ENCODE measurements around the gene SF3B1. TPM values are rescaled to one million over a fixed set of nuclear protein-coding genes. Genes with fewer than 3 reads are reported as not detected.
"Not testable (repeated sequence)": the region's sequence is repeated elsewhere in the genome, so short reads cannot be mapped to it uniquely, and the experiment has no call there.

Gene SF3B1
- total and polyA plus RNA-seq, 2 experiments from 2014 or later: 196 to 216 TPM

- no peak overlapping the region for H3K4me2 ChIP-seq (ENCODE audit: unreplicated experiment)
- no peaks in the 10 kb centered on the region for H3K27me3 ChIP-seq (replicated peaks; ENCODE audit: insufficient read depth)
- H3K9me2 ChIP-seq (ENCODE audit: insufficient read depth): no peaks in the 10 kb centered on the region
These were observed 53.2 kb downstream of the SF3B1 start for GRCh38 chr2:197381641-197382040.

DNA sequence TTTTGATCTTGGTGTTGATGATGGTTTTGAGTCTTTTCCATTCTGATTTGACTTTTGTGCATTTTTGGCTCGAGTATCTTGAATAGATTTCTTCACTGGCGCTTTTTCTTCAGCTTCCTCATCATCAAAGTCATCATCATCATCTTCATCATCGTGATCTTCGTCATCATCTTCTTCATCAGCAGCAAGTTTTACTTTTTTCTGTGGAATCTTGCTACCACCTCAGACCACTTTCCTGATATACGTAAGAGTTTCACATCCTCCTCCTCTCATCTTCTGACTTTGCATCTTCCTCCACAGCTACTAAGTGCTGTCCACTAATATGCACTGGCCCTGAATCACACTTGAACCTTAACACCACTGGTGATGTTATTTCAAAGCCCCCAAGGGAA, 54.9 kb downstream of the SF3B1 start:
- H3K9me2 ChIP-seq (ENCODE audit: insufficient read depth); H3K27ac ChIP-seq; H3K9ac ChIP-seq; H4K20me1 ChIP-seq (ENCODE audit: insufficient read depth); H3K4me3 ChIP-seq; H3K9me3 ChIP-seq (ENCODE audit: low read depth); H2AFZ ChIP-seq; H3F3A ChIP-seq (ENCODE audit: insufficient read depth); H3K79me2 ChIP-seq (ENCODE audit: insufficient read depth); H3K36me3 ChIP-seq (ENCODE audit: low read depth); H3K27me3 ChIP-seq (replicated peaks; ENCODE audit: insufficient read depth); H3K4me2 ChIP-seq (ENCODE audit: unreplicated experiment); DNase-seq: not testable (repeated sequence)
- peaks cover 17% of the 10 kb centered on the region for H3K4me1 ChIP-seq (ENCODE audit: insufficient read depth)
- 82 to 84% methylated on average over 5 of the region's 5 CpGs for WGBS, 2 experiments (ENCODE audit: low coverage in 1 of 2, low lambda C conversion rate in 2 of 2, missing lambda C conversion rate in 2 of 2)
- in situ Hi-C loops (cut with MboI): loop anchor here (5.0 kb wide), 1 partner anchor 268 kb away; no protein-coding TSS in a partner anchor

More at GRCh38 chr2:197381641-197382040, 53.2 kb downstream of the SF3B1 start:
- H3K9me3 ChIP-seq (ENCODE audit: low read depth): no peaks in the 10 kb centered on the region
- H4K20me1 ChIP-seq (ENCODE audit: insufficient read depth): no peaks in the 10 kb centered on the region
- TF ChIP-seq EZH2phosphoT487 (IDR thresholded peaks at IDR 0.05; ENCODE audit: insufficient read depth, low read depth) (no peak), EZH2 (IDR thresholded peaks at IDR 0.05; ENCODE audit: insufficient read depth, poor library complexity, severe bottlenecking) (no peak)
- H2AFZ ChIP-seq: no peak overlapping the region
- H3K27ac ChIP-seq: no peak overlapping the region
- in situ Hi-C loops (cut with MboI): loop anchor here (5.0 kb wide), 1 partner anchor 269 kb away; no protein-coding TSS in a partner anchor
- no peak for DNase-seq
- peaks cover 8% of the 10 kb centered on the region for H3F3A ChIP-seq (ENCODE audit: insufficient read depth)
- 74 to 82% methylated on average over 1 of the region's 1 CpG for WGBS, 2 experiments (ENCODE audit: low coverage in 1 of 2, low lambda C conversion rate in 2 of 2, missing lambda C conversion rate in 2 of 2)
- H3K79me2 ChIP-seq (ENCODE audit: insufficient read depth): no peaks in the 10 kb centered on the region
- no peak overlapping the region for H3K4me3 ChIP-seq
- H3K36me3 ChIP-seq (ENCODE audit: low read depth): no peaks in the 10 kb centered on the region
- no peak overlapping the region for H3K9ac ChIP-seq
- peaks cover 17% of the 10 kb centered on the region for H3K4me1 ChIP-seq (ENCODE audit: insufficient read depth)

DNA sequence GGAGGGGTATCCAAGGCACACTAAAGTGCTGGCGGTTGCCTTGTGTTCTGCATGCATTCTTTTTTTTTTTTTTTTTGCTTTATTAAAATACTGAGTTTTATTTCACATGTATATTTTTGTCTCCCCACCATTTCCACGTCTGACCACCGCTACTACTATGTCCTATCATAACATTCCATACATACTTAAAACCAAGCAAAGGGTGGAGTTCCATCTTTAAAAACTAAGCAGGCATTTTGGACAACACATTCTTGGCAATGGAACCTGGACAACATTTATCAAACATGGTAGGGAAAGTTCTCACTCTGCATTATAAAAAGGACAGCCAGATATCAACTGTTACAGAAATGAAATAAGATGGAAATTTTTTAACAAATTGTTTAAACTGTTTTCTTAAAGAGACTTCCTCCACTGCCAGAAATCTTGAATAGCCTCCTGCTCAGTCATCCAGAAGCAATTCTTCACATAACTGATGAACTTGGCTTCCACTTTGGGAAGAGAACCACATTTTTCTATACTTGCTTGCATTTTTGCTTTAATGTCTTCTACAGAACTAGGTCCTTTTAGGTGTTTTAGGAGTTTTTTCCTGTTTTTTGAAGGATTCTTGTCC, 55.4 kb downstream of the SF3B1 start:
- WGBS, 2 experiments (ENCODE audit: low coverage in 1 of 2, low lambda C conversion rate in 2 of 2, missing lambda C conversion rate in 2 of 2): 33% methylated on average over 3 of the region's 3 CpGs
- Histone ChIP-seq H2AFZ (peak overlapping the region; percentile 52; the same call in 1 of the 2 replicates), H3K4me1 (ENCODE audit: insufficient read depth) (peaks cover 17% of the 10 kb centered on the region), H3K4me2 (ENCODE audit: unreplicated experiment) (peak overlapping the region; percentile 57)
- H3K4me3 ChIP-seq; H3K9ac ChIP-seq; H3K27ac ChIP-seq; H3K27me3 ChIP-seq (replicated peaks; ENCODE audit: insufficient read depth); in situ Hi-C loops (cut with MboI); H3K9me3 ChIP-seq (ENCODE audit: low read depth); H3K9me2 ChIP-seq (ENCODE audit: insufficient read depth); H3K36me3 ChIP-seq (ENCODE audit: low read depth); H3F3A ChIP-seq (ENCODE audit: insufficient read depth); H4K20me1 ChIP-seq (ENCODE audit: insufficient read depth); H3K79me2 ChIP-seq (ENCODE audit: insufficient read depth): not testable (repeated sequence)
- DNase-seq: peak; percentile 62

DNA sequence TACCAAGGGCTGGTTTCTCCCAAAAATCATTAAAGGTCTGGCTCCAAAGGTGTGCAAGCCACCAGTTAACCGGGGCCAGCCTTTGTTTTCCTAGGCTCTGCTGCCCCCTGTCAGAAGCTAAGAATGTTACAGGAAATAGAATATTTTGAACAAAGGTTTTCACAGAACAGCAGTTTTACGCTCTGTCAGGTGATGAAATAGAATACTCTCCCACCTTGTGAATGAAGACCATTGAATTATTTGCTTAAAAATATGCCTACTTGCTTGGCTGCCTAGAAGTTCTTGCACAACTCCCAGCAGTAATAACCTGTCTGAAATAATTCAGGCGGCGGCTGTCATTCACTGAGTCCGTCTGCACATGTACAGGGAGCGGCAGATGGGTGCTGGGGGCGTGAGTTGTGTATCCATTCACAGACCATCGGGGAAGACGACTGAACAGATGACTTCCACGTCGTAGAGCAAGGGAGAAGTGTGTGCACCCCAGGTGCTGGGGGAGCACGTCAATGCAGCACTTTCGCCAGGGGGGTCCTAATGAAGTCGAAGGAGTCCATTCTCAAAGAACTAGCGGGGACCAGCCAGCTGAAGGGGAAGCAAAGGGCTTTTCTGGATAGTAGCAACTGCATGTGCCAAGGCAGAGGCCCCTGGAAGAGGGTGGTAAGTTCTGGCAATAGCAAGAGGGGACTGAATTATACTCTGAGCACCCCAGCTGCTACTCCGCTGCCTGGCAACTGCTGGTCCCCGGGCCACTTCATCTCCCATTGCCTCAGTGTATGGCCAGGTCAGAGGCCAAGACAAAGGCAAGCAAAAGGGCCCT, 56.1 kb downstream of the SF3B1 start:
- TF ChIP-seq EZH2 (IDR thresholded peaks at IDR 0.05; ENCODE audit: insufficient read depth, poor library complexity, severe bottlenecking): no peak
- TF ChIP-seq EZH2phosphoT487 (IDR thresholded peaks at IDR 0.05; ENCODE audit: insufficient read depth, low read depth): no peak
- Histone ChIP-seq H3K27ac (no peak overlapping the region), H3K4me1 (ENCODE audit: insufficient read depth) (peaks cover 17% of the 10 kb centered on the region), H3K36me3 (ENCODE audit: low read depth) (no peaks in the 10 kb centered on the region), H3K9ac (no peak overlapping the region), H3K4me3 (0 out of 2 replicates have a peak overlapping the region, but pooled peaks have one; percentile 12), H3K27me3 (replicated peaks; ENCODE audit: insufficient read depth) (no peaks in the 10 kb centered on the region), H3K9me2 (ENCODE audit: insufficient read depth) (no peaks in the 10 kb centered on the region), H4K20me1 (ENCODE audit: insufficient read depth) (no peaks in the 10 kb centered on the region), H3K4me2 (ENCODE audit: unreplicated experiment) (peak overlapping the region; percentile 57), H3K9me3 (ENCODE audit: low read depth) (no peaks in the 10 kb centered on the region), H3F3A (ENCODE audit: insufficient read depth) (peaks cover 8% of the 10 kb centered on the region), H3K79me2 (ENCODE audit: insufficient read depth) (no peaks in the 10 kb centered on the region), H2AFZ (peak overlapping the region; percentile 52)
- peak; percentile 67 for DNase-seq
- in situ Hi-C loops (cut with MboI): no loop called here
- WGBS, 2 experiments (ENCODE audit: low coverage in 1 of 2, low lambda C conversion rate in 2 of 2, missing lambda C conversion rate in 2 of 2): 34% methylated on average over 16 to 17 of the region's 17 CpGs
